GM21528 (cell line): ENCODE results near the gene GTF2IRD1.
"Not testable (repeated sequence)": the region's sequence is repeated elsewhere in the genome, so short reads cannot be mapped to it uniquely, and the experiment has no call there.

Experiments used
- ATAC-seq: cut with Tn5 transposase; IDR thresholded peaks from one replicate; pipeline ENCODE4 v1.9.1; 2021; ENCODE audit warnings: mild to moderate bottlenecking, moderate library complexity; ENCODE audit not compliant: unreplicated experiment, low FRiP score

Gene GTF2IRD1

GRCh38 chr7:74544706-74545469 lies 91.2 kb downstream of the GTF2IRD1 start:
- ATAC-seq = no peak

- ATAC-seq = no peak
Measured at GRCh38 chr7:74545921-74546320, 92.2 kb downstream of the GTF2IRD1 start.

- ATAC-seq = not testable (repeated sequence)
Measured at GRCh38 chr7:74553596-74554012, 99.9 kb downstream of the GTF2IRD1 start.

- no peak for ATAC-seq
Measured at GRCh38 chr7:74554178-74554577, 100.5 kb downstream of the GTF2IRD1 start.

- ATAC-seq = no peak
Measured at GRCh38 chr7:74560086-74560719, 106.5 kb downstream of the GTF2IRD1 start.

GRCh38 chr7:74561898-74562613 lies 108.3 kb downstream of the GTF2IRD1 start:
- no peak for ATAC-seq

GRCh38 chr7:74563639-74564038 lies 109.9 kb downstream of the GTF2IRD1 start:
- not testable (repeated sequence) for ATAC-seq

- ATAC-seq = no peak
Measured at GRCh38 chr7:74567318-74567668, 113.6 kb downstream of the GTF2IRD1 start.

- ATAC-seq = no peak
Measured at GRCh38 chr7:74568658-74569057, 115.0 kb downstream of the GTF2IRD1 start.

GRCh38 chr7:74569501-74570075 lies 115.9 kb downstream of the GTF2IRD1 start:
- ATAC-seq = no peak

GRCh38 chr7:74570533-74571156 lies 116.9 kb downstream of the GTF2IRD1 start:
- no peak for ATAC-seq

- no peak for ATAC-seq
Measured at GRCh38 chr7:74572301-74572979, 118.7 kb downstream of the GTF2IRD1 start.

- no peak for ATAC-seq
Measured at GRCh38 chr7:74573512-74573911, 119.8 kb downstream of the GTF2IRD1 start.

GRCh38 chr7:74575083-74575784 lies 121.5 kb downstream of the GTF2IRD1 start:
- ATAC-seq = no peak

- ATAC-seq = no peak
Measured at GRCh38 chr7:74575811-74576210, 122.1 kb downstream of the GTF2IRD1 start.

GRCh38 chr7:74579800-74580685 lies 126.3 kb downstream of the GTF2IRD1 start:
- ATAC-seq = no peak

- no peak for ATAC-seq
Measured at GRCh38 chr7:74581916-74582440, 128.3 kb downstream of the GTF2IRD1 start.

- no peak for ATAC-seq
Measured at GRCh38 chr7:74582447-74583039, 128.8 kb downstream of the GTF2IRD1 start.
